Measurements from ENCODE around the gene ZNF813.
"Not testable (repeated sequence)": the region's sequence is repeated elsewhere in the genome, so short reads cannot be mapped to it uniquely, and the experiment has no call there.

Gene ZNF813

GRCh38 chr19:53483751-53484150 is 16.2 kb downstream of the ZNF813 start:
- not testable (repeated sequence) for DNase-seq (ENCODE audit: low read depth in 1 of 2, low spot score in 1 of 2)

DNA sequence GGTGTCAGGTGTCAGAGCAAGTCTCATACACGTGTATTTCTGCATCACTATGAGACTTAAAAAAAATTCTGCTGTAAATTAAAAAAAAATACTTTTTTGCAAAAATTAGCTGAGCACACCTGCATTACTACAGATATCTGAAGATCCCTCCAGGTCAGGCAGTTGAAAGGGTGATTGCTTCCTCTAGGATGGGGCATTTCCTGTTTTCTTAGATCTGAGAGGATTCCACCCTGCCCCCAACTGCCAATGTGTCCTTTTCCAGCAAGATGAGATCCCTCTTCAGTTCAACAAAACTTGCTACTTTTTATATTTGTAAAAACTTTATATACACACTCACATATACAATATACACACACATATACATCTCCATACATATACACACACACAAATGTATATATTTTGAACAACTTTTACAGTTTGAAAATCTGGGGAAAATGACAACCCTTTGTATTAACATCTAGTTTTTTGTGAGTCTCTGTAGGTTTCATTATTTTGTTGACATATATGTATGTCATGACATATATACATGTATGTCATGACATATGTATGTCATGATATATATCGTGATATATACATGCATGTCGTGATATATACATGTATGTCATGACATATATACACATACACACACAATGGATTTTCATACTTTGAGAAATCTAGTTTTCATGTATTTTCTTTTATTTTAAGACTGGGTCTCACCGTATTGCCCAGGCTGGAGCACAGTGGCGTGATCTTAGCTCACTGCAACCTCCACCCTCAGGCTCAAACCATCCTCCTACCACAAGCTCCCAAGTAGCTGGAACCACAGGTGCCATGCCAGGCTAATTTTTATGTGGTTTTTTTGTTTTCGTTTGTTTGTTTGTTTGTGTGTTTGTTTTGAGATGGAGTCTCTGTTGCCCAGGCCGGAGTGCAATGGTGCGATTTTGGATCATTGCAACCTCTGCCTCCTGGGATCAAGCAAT is 17.8 kb downstream of the ZNF813 start:
- no peak for DNase-seq (ENCODE audit: low read depth in 1 of 2, low spot score in 1 of 2)

DNA sequence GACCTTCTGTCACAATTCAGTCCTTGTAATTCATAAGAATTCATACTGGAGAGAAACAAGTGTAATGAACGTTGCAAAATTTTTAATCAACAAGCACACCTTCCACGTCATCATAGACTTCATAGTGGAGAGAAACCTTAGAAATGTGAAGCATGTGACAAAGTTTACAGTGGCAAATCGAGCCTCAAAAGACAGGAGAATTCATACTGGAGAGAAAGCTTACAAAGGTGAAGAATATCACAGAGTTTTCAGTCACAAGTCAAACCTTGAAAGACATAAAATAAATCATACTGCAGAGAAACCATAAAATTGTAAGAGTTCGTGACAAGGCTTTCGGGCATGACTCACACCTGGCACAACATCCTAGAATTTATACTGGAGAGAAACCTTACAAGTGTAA is 24.6 kb downstream of the ZNF813 start:
- DNase-seq (ENCODE audit: low read depth in 1 of 2, low spot score in 1 of 2), result no peak

DNA sequence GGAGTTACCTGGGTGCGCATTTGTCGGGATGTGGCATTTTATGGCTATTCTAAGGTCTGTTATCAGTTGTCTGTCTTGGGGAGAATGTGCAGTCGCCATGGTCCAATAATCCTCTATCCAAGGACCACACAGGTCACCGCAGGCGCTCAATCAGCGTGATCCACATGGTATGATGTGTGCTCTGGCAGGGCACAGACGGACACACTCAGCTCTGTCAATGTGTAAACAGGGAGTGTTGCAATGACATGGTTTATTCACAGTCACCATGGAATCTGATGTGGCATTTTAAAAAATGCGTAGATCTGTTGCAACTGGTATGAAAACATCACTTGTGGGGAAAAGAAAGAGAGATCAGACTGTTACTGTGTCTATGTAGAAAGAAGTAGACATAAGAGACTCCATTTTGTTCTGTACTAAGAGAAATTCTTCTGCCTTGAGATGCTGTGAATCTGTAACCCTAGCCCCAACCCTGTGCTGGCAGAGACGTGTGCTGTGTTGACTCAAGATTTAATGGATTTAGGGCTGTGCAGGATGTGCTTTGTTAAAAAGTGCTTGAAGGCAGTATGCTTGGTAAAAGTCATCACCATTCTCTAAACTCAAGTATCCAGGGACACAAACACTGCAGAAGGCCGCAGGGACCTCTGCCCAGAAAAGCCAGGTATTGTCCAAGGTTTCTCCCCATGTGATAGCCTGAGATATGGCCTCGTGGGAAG is 29.9 kb downstream of the ZNF813 start:
- DNase-seq (ENCODE audit: low read depth in 1 of 2, low spot score in 1 of 2), result not testable (repeated sequence)

- not testable (repeated sequence) for DNase-seq (ENCODE audit: low read depth in 1 of 2, low spot score in 1 of 2)
Observed at GRCh38 chr19:53498024-53498395, 30.5 kb downstream of the ZNF813 start.

GRCh38 chr19:53503151-53503550 is 35.6 kb downstream of the ZNF813 start:
- not testable (repeated sequence) for DNase-seq (ENCODE audit: low read depth in 1 of 2, low spot score in 1 of 2)

DNA sequence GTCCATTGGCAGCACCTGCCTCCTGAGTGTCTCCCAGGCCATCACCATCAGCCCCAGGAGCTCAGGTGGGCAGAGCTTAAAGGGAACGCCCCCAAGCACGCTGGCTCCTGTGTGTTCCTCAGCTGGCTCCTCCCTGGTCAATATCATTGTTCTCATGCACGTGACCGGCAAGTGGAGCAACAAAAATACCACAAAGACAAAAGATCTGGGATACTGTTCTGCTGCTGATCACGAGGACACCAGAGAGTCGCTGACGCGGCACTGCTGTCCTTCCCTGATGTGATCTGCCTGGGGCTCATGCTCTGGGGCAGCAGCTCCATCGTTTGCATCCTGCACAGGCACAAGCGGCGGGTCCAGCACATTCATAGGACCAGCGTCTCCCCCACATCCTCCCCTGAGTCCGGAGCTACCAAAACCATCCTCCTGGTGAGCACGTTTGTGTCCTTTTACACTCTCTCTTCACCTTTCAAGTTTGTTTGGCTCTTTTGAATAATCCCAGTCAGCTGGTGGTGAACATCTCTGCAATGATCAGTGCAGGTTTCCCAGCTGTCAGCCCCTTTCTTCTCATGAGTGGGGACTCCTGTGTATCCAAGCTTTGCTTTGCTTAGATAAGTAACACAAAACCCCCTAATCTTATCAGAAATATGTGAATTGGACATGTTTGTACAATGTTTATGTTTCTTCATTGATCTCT is 36.3 kb downstream of the ZNF813 start:
- not testable (repeated sequence) for DNase-seq (ENCODE audit: low read depth in 1 of 2, low spot score in 1 of 2)

DNA sequence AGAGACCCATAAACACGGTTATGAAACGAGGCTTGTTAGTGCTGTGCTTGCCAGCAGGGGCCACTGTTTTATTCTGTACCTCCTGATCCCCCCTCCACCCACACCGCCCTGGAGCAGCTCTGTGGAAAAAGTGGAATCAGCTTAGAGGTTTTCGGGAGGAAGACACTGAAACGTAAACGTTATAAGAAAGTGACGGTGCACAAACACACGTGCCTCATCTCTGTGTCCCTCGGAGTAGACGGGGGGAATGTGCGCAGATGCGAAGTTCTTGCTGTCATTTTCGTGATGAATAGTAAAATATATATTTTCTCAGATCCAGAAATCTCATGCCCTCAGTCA is 36.8 kb downstream of the ZNF813 start:
- not testable (repeated sequence) for DNase-seq (ENCODE audit: low read depth in 1 of 2, low spot score in 1 of 2)

DNA sequence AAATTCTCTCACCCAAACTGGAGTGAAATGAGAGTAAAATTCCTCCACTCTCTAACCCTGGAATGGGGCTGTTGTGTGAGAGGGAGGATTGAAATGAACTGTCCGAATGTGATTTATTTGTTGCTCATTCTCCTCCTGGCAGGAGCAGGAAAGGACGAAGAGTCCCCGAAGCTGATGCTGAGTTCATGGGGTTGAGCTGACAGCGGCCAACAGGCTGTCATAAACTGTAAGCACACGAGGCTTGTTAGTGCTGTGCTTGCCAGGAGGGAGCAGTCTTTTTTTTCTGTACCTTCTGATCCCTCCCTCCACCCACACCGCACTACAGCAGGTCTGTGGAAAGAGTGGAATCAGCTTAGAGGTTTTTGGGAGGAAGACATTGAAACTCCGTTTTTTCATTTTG is 37.4 kb downstream of the ZNF813 start:
- no peak for DNase-seq (ENCODE audit: low read depth in 1 of 2, low spot score in 1 of 2)

- DNase-seq (ENCODE audit: low read depth in 1 of 2, low spot score in 1 of 2), result no peak
Observed at GRCh38 chr19:53506728-53507127, 39.2 kb downstream of the ZNF813 start.

DNA sequence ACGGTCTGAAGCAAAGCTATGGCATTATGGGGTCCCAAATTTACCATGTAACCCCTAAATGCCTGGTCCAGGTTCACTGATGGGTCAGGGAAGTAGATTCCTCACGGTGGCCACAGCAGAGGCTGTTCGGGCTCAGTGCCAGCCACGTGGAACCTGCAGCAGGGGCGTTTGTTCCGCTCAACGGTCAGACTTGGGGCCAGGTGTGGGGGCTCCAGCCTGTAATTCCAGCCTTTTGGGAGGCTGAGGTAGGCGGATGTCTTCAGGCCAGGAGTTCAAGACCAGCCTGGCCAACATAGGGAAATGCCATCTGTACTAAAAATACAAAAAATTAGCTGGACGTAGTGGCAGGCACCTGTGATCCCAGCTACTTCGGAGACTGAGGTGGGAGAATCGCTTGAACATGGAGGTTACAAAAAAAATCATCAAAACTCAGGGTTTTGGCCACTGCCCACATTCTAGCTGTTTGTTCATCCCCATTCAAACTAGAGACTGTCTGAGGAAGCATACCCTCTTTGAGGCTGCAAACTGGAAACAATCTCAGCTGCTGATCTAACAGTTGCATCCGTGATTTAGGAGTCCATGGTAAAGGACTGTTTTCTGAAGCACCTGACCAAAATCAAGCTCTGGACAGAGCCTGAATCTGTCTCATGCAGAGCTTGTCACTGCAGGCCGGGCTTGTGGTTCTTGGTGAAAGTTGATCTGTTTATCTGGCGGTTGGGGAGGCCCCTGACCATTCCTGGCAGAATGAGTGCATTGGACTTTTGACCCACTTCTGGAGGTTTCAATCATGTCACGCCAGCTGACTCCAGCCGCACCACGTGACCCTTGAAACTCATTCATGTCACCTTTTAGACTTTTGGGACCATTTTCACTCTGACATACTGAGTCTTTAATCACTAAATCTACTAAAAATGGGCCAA is 40.2 kb downstream of the ZNF813 start:
- DNase-seq (ENCODE audit: low read depth in 1 of 2, low spot score in 1 of 2), result no peak

- no peak for DNase-seq (ENCODE audit: low read depth in 1 of 2, low spot score in 1 of 2)
Observed at GRCh38 chr19:53509443-53509842, 41.9 kb downstream of the ZNF813 start.

DNA sequence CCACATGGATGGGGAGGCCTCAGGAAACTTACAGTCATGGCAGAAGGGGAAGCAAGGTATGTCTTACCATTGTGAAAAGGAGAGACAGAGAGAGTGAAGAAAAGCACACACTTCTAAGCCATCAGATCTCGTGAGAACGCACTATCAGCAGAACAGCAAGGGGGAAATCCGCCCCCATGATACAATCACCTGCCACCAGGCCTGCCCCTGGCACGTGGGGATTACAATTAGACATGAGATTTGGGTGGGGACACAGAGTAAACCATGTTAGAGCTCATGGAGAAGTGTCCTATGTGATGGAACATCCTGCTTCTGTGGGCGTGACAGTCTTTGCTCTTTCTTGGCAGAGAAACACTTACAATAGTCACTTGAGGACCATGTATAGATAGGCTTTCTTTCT is 42.3 kb downstream of the ZNF813 start:
- DNase-seq (ENCODE audit: low read depth in 1 of 2, low spot score in 1 of 2), result no peak

- no peak for DNase-seq (ENCODE audit: low read depth in 1 of 2, low spot score in 1 of 2)
Observed at GRCh38 chr19:53511357-53511756, 43.8 kb downstream of the ZNF813 start.

- DNase-seq (ENCODE audit: low read depth in 1 of 2, low spot score in 1 of 2), result peak in 1 of 2 donors; percentile 20
Observed at GRCh38 chr19:53511933-53512374, 44.4 kb downstream of the ZNF813 start.

GRCh38 chr19:53515047-53515446 is 47.5 kb downstream of the ZNF813 start:
- DNase-seq (ENCODE audit: low read depth in 1 of 2, low spot score in 1 of 2), result not testable (repeated sequence)

DNA sequence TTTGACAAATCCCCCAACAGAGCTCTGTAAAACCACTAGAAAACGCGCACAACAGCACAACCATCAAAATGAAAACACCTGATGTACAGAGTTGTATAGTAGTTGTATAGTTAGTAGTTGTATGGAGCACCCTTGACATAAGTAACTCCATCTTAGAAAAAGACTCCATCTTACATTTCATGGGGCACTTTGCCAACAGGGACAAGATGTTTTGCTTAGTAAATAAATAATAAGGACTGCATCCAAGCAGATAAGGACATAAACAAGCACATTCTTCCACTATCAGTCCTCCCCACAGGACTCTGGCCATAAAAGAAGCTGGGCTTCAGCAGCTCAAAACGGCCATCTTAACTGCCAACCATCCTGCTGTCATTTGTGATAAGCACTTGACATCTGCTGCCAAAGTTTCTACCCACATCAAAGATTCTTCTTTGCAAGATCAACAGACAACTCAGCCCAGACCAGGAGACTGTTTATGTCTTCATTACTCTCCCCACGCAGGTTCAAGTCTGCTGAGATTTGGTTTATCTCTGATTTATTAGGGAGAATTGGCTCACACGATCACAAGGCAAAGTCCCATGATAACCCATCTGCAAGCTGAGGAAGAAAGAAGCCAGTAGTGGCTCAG is 49.7 kb downstream of the ZNF813 start:
- no peak for DNase-seq (ENCODE audit: low read depth in 1 of 2, low spot score in 1 of 2)

DNA sequence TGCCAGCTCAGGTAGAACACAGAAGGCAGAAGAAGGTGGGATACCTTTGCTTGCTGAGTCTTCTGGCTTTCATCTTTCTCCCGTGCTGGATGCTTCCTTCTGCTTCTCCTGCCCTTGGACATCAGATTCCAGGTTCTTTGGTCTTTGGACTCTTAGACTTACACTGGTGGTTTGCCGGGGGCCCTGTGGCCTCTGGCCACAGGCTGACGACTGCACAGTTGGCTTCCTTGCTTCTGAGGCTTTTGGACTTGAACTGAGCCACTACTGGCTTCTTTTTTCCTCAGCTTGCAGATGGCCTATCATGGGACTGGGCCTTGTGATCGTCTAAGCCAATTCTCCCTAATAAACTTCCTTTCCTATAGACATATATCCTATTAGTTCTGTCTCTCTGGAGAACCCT is 50.6 kb downstream of the ZNF813 start:
- DNase-seq (ENCODE audit: low read depth in 1 of 2, low spot score in 1 of 2), result no peak

DNA sequence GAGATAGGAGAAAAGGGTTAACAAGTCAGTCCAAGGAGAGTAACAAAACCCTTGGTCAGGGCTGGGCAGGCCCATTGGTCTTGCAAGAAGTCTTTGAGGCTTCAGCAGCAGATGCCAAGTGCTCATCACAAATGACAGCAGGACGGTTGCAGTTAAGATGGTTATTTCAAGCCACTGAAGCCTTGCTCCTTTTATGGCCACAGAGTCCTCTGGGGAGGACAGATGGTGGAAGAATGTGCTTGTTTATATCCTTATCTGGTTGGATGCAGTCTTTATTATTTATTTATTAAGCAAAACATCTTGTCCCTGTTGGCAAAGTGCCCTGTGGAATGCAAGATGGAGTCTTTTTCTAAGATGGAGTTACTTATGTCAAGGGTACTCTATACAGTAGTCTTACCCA is 51.2 kb downstream of the ZNF813 start:
- DNase-seq (ENCODE audit: low read depth in 1 of 2, low spot score in 1 of 2), result no peak

DNA sequence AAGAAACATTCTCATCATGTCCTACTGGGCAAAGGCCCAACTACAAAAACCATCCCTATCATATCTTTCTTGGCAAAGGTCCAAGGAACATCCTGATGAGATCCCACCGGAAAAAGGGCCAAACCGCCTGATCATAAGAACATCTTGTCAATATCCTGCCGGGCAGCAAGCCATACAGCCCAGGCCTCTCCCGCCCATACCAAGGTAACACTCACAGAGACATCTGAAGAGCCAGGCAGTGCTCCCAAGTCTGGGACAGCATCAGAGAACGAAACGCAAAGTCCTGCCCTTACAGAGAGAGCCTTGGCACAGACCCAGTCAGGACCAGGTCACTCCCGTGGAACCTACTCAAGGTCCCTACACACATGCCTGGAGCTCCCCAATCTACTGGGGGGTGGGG is 51.9 kb downstream of the ZNF813 start:
- DNase-seq (ENCODE audit: low read depth in 1 of 2, low spot score in 1 of 2), result no peak
